ENCODE data around the gene MTFMT. TPM values are rescaled to one million over a fixed set of nuclear protein-coding genes. Genes with fewer than 3 reads are reported as not detected.

The MTFMT gene
- total and polyA plus RNA-seq, 12 donors, result 5.2 to 42.8 (median 16.5) TPM

GRCh38 chr15:65034719-65035118 lies 5.3 kb upstream of the MTFMT start:
- no peak overlapping the region for H3K4me3 ChIP-seq
- no peaks in the 10 kb centered on the region for H3K36me3 ChIP-seq (replicated peaks in 1 of 2)
- TF ChIP-seq POLR2A (IDR thresholded peaks at IDR 0.05) (no peak), CTCF (IDR thresholded peaks at IDR 0.05) (no peak)
- no peaks in the 10 kb centered on the region for H3K9me3 ChIP-seq (replicated peaks in 1 of 3)
- intact Hi-C loops (cut with DNase I), result no loop called here
- 85 to 92% (median 89%) methylated on average over 11 of the region's 11 CpGs for WGBS, 4 donors
- no peak for DNase-seq
- no peaks in the 10 kb centered on the region for H3K27me3 ChIP-seq
- H3K27ac ChIP-seq, result no peak overlapping the region
- H3K4me1 ChIP-seq (replicated peaks in 1 of 2), result no peaks in the 10 kb centered on the region

- DNase-seq, result no peak
- Histone ChIP-seq H3K4me3 (no peak overlapping the region), H3K9me3 (replicated peaks in 1 of 3) (no peaks in the 10 kb centered on the region), H3K27ac (no peak overlapping the region), H3K27me3 (no peaks in the 10 kb centered on the region), H3K36me3 (replicated peaks in 1 of 2) (no peaks in the 10 kb centered on the region), H3K4me1 (replicated peaks in 1 of 2) (peaks cover under 1% of the 10 kb centered on the region in 2 donors)
- intact Hi-C loops (cut with DNase I), result no loop called here
- TF ChIP-seq POLR2A (IDR thresholded peaks at IDR 0.05), result no peak
- TF ChIP-seq CTCF (IDR thresholded peaks at IDR 0.05), result peak in 5 of 6 experiments; percentile 27 to 51 (median 46)
- WGBS, 4 donors, result 10 to 15% (median 13%) methylated on average over 4 of the region's 4 CpGs
Observed at GRCh38 chr15:65033659-65034269, 4.3 kb upstream of the MTFMT start.

- DNase-seq, result peak in 6 of 7 donors; percentile 31 to 78 (median 66)
- intact Hi-C loops (cut with DNase I), result no loop called here
- H3K27ac ChIP-seq, result no peak overlapping the region
Observed at GRCh38 chr15:65032801-65033537, 3.5 kb upstream of the MTFMT start.

More at GRCh38 chr15:65032801-65033537, 3.5 kb upstream of the MTFMT start:
- Histone ChIP-seq H3K36me3 (replicated peaks in 1 of 2) (no peaks in the 10 kb centered on the region), H3K27me3 (no peaks in the 10 kb centered on the region), H3K4me3 (no peak overlapping the region), H3K4me1 (replicated peaks in 1 of 2) (peaks cover 7 to 9% of the 10 kb centered on the region in 2 donors), H3K9me3 (replicated peaks in 1 of 3) (no peaks in the 10 kb centered on the region)
- 25 to 41% (median 33%) methylated on average over 9 to 13 of the region's 13 CpGs for WGBS, 4 donors
- TF ChIP-seq POLR2A (IDR thresholded peaks at IDR 0.05) (no peak), CTCF (IDR thresholded peaks at IDR 0.05) (peak; percentile 29 to 66 (median 51))

All from adrenal gland (tissue), 12 donors.